HG03442 (cell line): ENCODE measurements around the gene SEC22C.
A peak's percentile ranks its signal among the peaks of the same experiment; 100 is the strongest.
"Not testable (repeated sequence)": the region's sequence is repeated elsewhere in the genome, so short reads cannot be mapped to it uniquely, and the experiment has no call there.

Experiments used
- ATAC-seq: cut with Tn5 transposase; IDR thresholded peaks from one replicate; pipeline ENCODE4 v1.9.1; 2021; ENCODE audit warnings: mild to moderate bottlenecking, moderate library complexity; ENCODE audit not compliant: unreplicated experiment

SEC22C gene

GRCh38 chr3:42582474-42583070 is 805 bp upstream of the SEC22C start:
- no peak for ATAC-seq

- no peak for ATAC-seq
These were observed 413 bp downstream of the SEC22C start for GRCh38 chr3:42581400-42581708.

GRCh38 chr3:42579346-42579745 is 2.4 kb downstream of the SEC22C start:
- ATAC-seq: not testable (repeated sequence)

- no peak for ATAC-seq
These were observed 3.7 kb downstream of the SEC22C start for GRCh38 chr3:42578054-42578453.

- no peak for ATAC-seq
These were observed 6.5 kb downstream of the SEC22C start for GRCh38 chr3:42575137-42575741.

GRCh38 chr3:42572278-42572677 is 9.5 kb downstream of the SEC22C start:
- no peak for ATAC-seq

- ATAC-seq: no peak
These were observed 12.1 kb downstream of the SEC22C start for GRCh38 chr3:42569593-42570142.

- ATAC-seq: no peak
These were observed 19.5 kb downstream of the SEC22C start for GRCh38 chr3:42562047-42562907.

GRCh38 chr3:42557854-42558253 is 23.9 kb downstream of the SEC22C start:
- no peak for ATAC-seq

- ATAC-seq: not testable (repeated sequence)
These were observed 24.9 kb downstream of the SEC22C start for GRCh38 chr3:42556817-42557216.

GRCh38 chr3:42556089-42556632 is 25.6 kb downstream of the SEC22C start:
- peak; percentile 86 for ATAC-seq

- ATAC-seq: no peak
These were observed 28.9 kb downstream of the SEC22C start for GRCh38 chr3:42552830-42553229.

- ATAC-seq: no peak
These were observed 31.5 kb downstream of the SEC22C start for GRCh38 chr3:42550250-42550649.

- no peak for ATAC-seq
These were observed 32.6 kb downstream of the SEC22C start for GRCh38 chr3:42549131-42549530.

- ATAC-seq: no peak
These were observed 34.3 kb downstream of the SEC22C start for GRCh38 chr3:42547401-42547945.

GRCh38 chr3:42546691-42547213 is 35.0 kb downstream of the SEC22C start:
- no peak for ATAC-seq

GRCh38 chr3:42545284-42545900 is 36.4 kb downstream of the SEC22C start:
- ATAC-seq: no peak

- no peak for ATAC-seq
These were observed 37.1 kb downstream of the SEC22C start for GRCh38 chr3:42544492-42545283.

GRCh38 chr3:42541079-42541478 is 40.7 kb downstream of the SEC22C start:
- ATAC-seq: no peak
